ENCODE results near the gene MTRF1. TPM values are rescaled to one million over a fixed set of nuclear protein-coding genes. Genes with fewer than 3 reads are reported as not detected.
"Not testable (repeated sequence)": the region's sequence is repeated elsewhere in the genome, so short reads cannot be mapped to it uniquely, and the experiment has no call there.

Gene MTRF1
- polyA plus RNA-seq, 3 donors from 2014 or later = 5.4 to 8.3 (median 7.3) TPM

- H3K27ac Mint-ChIP-seq = no peak overlapping the region
- no peaks in the 10 kb centered on the region for H3K9me3 Mint-ChIP-seq
- no peak overlapping the region for H3K4me3 Mint-ChIP-seq
- peaks cover 0 to 8% (median 0%) of the 10 kb centered on the region in 3 donors for H3K36me3 Mint-ChIP-seq
- H3K4me1 Mint-ChIP-seq = peaks cover 29 to 32% of the 10 kb centered on the region in 2 donors
- DNase-seq = peak in 1 of 3 donors; percentile 4
- peaks cover 2 to 5% (median 2%) of the 10 kb centered on the region in 3 donors for H3K27me3 Mint-ChIP-seq (ENCODE audit: low read depth in 3 of 3)
These were observed 66.8 kb downstream of the MTRF1 start for GRCh38 chr13:41196620-41197019.

DNA sequence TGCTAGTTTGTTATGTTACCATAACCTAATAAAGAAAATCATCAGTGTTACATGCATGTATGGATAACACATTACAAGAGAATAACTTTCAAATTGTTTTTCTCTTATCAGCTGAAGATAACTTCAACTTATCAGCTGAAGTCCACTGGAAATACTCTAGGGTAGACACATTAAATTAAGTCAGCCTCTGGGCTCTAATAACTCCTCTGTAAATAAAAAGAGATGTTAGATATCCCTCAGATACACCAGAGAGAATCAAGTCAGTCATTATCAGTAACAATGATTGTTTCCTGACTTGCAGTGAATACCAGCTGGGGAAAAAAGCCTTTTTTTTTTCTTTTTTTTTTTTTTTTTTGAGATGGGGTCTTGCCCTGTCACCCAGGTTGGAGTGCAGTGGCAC, 67.4 kb downstream of the MTRF1 start:
- Mint-ChIP-seq H3K27me3 (ENCODE audit: low read depth in 3 of 3) (peaks cover 2 to 5% (median 2%) of the 10 kb centered on the region in 3 donors), H3K4me3 (no peak overlapping the region), H3K9me3 (no peaks in the 10 kb centered on the region), H3K36me3 (peaks cover 0 to 8% (median 2%) of the 10 kb centered on the region in 3 donors), H3K27ac (no peak overlapping the region), H3K4me1 (peaks cover 30 to 38% of the 10 kb centered on the region in 2 donors)
- DNase-seq = no peak

GRCh38 chr13:41193919-41194824, 69.2 kb downstream of the MTRF1 start, which contains the start of gene KBTBD7:
Gene KBTBD7 (minus strand): TSS chr13:41194569. CDS start chr13:41194257, 312 bp downstream.
- peaks cover 2 to 5% (median 2%) of the 10 kb centered on the region in 3 donors for H3K27me3 Mint-ChIP-seq (ENCODE audit: low read depth in 3 of 3)
- H3K27ac Mint-ChIP-seq = peak within 1 kb of the TSS; percentile 80 to 95 (median 91)

GRCh38 chr13:41193469-41193868, 69.9 kb downstream of the MTRF1 start:
- H3K4me1 Mint-ChIP-seq = peaks cover 33 to 53% of the 10 kb centered on the region in 2 donors
- peaks cover 2 to 5% (median 2%) of the 10 kb centered on the region in 3 donors for H3K27me3 Mint-ChIP-seq (ENCODE audit: low read depth in 3 of 3)
- peak overlapping the region; percentile 93 to 97 (median 96) for H3K4me3 Mint-ChIP-seq
- H3K36me3 Mint-ChIP-seq = peaks cover 0 to 12% (median 10%) of the 10 kb centered on the region in 3 donors
- H3K9me3 Mint-ChIP-seq = no peaks in the 10 kb centered on the region
- DNase-seq = no peak
- H3K27ac Mint-ChIP-seq = peak overlapping the region; percentile 34 to 94 (median 65)

More at GRCh38 chr13:41193919-41194824, 69.2 kb downstream of the MTRF1 start, which contains the start of gene KBTBD7:
- Mint-ChIP-seq H3K36me3 (peaks cover 0 to 12% (median 10%) of the 10 kb centered on the region in 3 donors), H3K4me1 (peaks cover 33 to 53% of the 10 kb centered on the region in 2 donors), H3K4me3 (peak within 1 kb of the TSS; percentile 93 to 97 (median 96)), H3K9me3 (no peaks in the 10 kb centered on the region)
- peak; percentile 85 to 87 (median 87) for DNase-seq

- peaks cover 0 to 12% (median 10%) of the 10 kb centered on the region in 3 donors for H3K36me3 Mint-ChIP-seq
- H3K4me3 Mint-ChIP-seq = no peak overlapping the region
- H3K27me3 Mint-ChIP-seq (ENCODE audit: low read depth in 3 of 3) = no peaks in the 10 kb centered on the region
- H3K4me1 Mint-ChIP-seq = peaks cover 21 to 41% of the 10 kb centered on the region in 2 donors
- DNase-seq = no peak
- H3K9me3 Mint-ChIP-seq = no peaks in the 10 kb centered on the region
- H3K27ac Mint-ChIP-seq = no peak overlapping the region
These were observed 74.8 kb downstream of the MTRF1 start for GRCh38 chr13:41188584-41188983.

GRCh38 chr13:41186481-41186880, 76.9 kb downstream of the MTRF1 start:
- Mint-ChIP-seq H3K4me3 (no peak overlapping the region), H3K4me1 (peaks cover 4 to 20% of the 10 kb centered on the region in 2 donors), H3K27ac (no peak overlapping the region), H3K36me3 (peaks cover 0 to 10% (median 4%) of the 10 kb centered on the region in 3 donors), H3K27me3 (ENCODE audit: low read depth in 3 of 3) (no peaks in the 10 kb centered on the region), H3K9me3 (no peaks in the 10 kb centered on the region)
- no peak for DNase-seq

- no peak for DNase-seq
- Mint-ChIP-seq H3K4me3 (no peak overlapping the region), H3K9me3 (no peaks in the 10 kb centered on the region), H3K27me3 (ENCODE audit: low read depth in 3 of 3) (peaks cover 0 to 5% (median 0%) of the 10 kb centered on the region in 3 donors), H3K36me3 (no peaks in the 10 kb centered on the region), H3K4me1 (no peaks in the 10 kb centered on the region), H3K27ac (no peak overlapping the region)
These were observed 81.1 kb downstream of the MTRF1 start for GRCh38 chr13:41182231-41182630.

- Mint-ChIP-seq H3K27me3 (ENCODE audit: low read depth in 3 of 3) (peaks cover 0 to 5% (median 3%) of the 10 kb centered on the region in 3 donors), H3K4me3 (no peak overlapping the region), H3K27ac (no peak overlapping the region), H3K36me3 (peaks cover 4 to 10% (median 4%) of the 10 kb centered on the region in 3 donors), H3K9me3 (peaks cover 3 to 24% (median 17%) of the 10 kb centered on the region in 6 donors), H3K4me1 (no peaks in the 10 kb centered on the region)
- DNase-seq = no peak
These were observed 83.7 kb downstream of the MTRF1 start for GRCh38 chr13:41179593-41180250.

GRCh38 chr13:41178040-41178439, 85.3 kb downstream of the MTRF1 start:
- DNase-seq = no peak
- Mint-ChIP-seq H3K27ac (no peak overlapping the region), H3K27me3 (ENCODE audit: low read depth in 3 of 3) (peaks cover 0 to 5% (median 3%) of the 10 kb centered on the region in 3 donors), H3K4me1 (no peaks in the 10 kb centered on the region), H3K4me3 (no peak overlapping the region), H3K9me3 (peaks cover 3 to 30% (median 20%) of the 10 kb centered on the region in 6 donors), H3K36me3 (peaks cover 4 to 10% (median 4%) of the 10 kb centered on the region in 3 donors)

GRCh38 chr13:41177616-41178015, 85.8 kb downstream of the MTRF1 start:
- peaks cover 4 to 13% (median 4%) of the 10 kb centered on the region in 3 donors for H3K36me3 Mint-ChIP-seq
- peaks cover 3 to 30% (median 20%) of the 10 kb centered on the region in 6 donors for H3K9me3 Mint-ChIP-seq
- no peak overlapping the region for H3K27ac Mint-ChIP-seq
- no peak for DNase-seq
- peaks cover 0 to 7% (median 3%) of the 10 kb centered on the region in 3 donors for H3K27me3 Mint-ChIP-seq (ENCODE audit: low read depth in 3 of 3)
- no peaks in the 10 kb centered on the region for H3K4me1 Mint-ChIP-seq
- no peak overlapping the region for H3K4me3 Mint-ChIP-seq

DNA sequence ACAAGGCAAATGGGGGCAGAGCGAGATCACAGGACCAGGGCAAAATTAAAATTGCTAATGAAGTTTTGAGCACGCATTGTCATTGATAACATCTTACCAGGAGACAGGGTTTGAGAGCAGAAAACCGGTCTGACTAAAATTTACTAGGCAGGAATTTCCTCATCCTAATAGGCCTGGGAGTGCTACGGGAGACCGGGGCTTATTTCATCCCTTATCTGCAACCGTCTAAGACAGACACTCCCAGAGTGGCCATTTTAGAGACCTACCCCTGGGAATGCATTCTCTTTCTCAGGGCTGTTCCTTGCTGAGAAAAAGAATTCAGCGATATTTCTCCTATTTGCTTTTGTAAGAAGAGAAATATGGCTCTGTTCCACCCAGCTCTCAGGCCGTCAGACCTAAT, 87.8 kb downstream of the MTRF1 start:
- not testable (repeated sequence) for H3K4me1 Mint-ChIP-seq; DNase-seq; H3K4me3 Mint-ChIP-seq; H3K27me3 Mint-ChIP-seq (ENCODE audit: low read depth in 3 of 3); H3K27ac Mint-ChIP-seq
- Mint-ChIP-seq H3K36me3 (peaks cover 4 to 14% (median 4%) of the 10 kb centered on the region in 3 donors), H3K9me3 (peaks cover 3 to 30% (median 20%) of the 10 kb centered on the region in 6 donors)

Measured in immature natural killer cell (primary cell).